ENCODE data around the gene LCA5L.

Gene LCA5L

GRCh38 chr21:39481886-39482285 lies 36.3 kb upstream of the LCA5L start:
- no peaks in the 10 kb centered on the region for H3K4me1 ChIP-seq
- no peaks in the 10 kb centered on the region for H3K36me3 ChIP-seq (ENCODE audit: control insufficient read depth, insufficient read depth, low read length)
- H3K4me3 ChIP-seq (ENCODE audit: low read depth, low read length), result no peak overlapping the region
- H2AFZ ChIP-seq, result no peak overlapping the region
- no peaks in the 10 kb centered on the region for H3K9me3 ChIP-seq (ENCODE audit: control insufficient read depth, low read length)
- H3K27ac ChIP-seq, result no peak overlapping the region
- no peaks in the 10 kb centered on the region for H3K79me2 ChIP-seq
- no peak for TF ChIP-seq CTCF (IDR thresholded peaks at IDR 0.05)
- H3K27me3 ChIP-seq (ENCODE audit: control insufficient read depth, insufficient read depth, low read length), result no peaks in the 10 kb centered on the region
- H3K4me2 ChIP-seq (ENCODE audit: low read length), result no peak overlapping the region
- H3K9ac ChIP-seq, result no peak overlapping the region

DNA sequence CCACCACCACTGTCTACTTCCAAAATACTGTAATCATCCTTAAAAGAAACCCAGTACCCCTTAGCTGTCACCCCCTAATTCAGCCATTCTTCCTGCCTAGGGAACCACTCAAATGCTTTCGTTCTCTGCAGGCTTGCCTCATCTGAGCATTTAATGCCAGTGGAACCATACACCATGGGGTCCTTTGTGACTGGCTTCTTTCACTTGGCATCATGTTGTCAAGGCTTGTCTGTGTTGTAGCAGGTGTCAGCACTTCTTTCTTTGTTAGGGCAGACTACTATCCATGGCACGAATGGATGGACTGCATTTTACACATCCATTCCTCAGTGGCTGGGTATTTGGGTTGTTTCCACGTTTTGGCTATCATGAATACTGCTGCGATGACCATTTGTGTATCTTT lies 34.7 kb upstream of the LCA5L start:
- Histone ChIP-seq H3K36me3 (ENCODE audit: control insufficient read depth, insufficient read depth, low read length) (no peaks in the 10 kb centered on the region), H3K79me2 (no peaks in the 10 kb centered on the region), H3K27ac (no peak overlapping the region), H3K27me3 (ENCODE audit: control insufficient read depth, insufficient read depth, low read length) (no peaks in the 10 kb centered on the region), H3K9me3 (ENCODE audit: control insufficient read depth, low read length) (no peaks in the 10 kb centered on the region), H3K9ac (no peak overlapping the region), H2AFZ (no peak overlapping the region), H3K4me3 (ENCODE audit: low read depth, low read length) (no peak overlapping the region), H3K4me2 (ENCODE audit: low read length) (no peak overlapping the region), H3K4me1 (no peaks in the 10 kb centered on the region)
- TF ChIP-seq CTCF (IDR thresholded peaks at IDR 0.05), result no peak

GRCh38 chr21:39479814-39480182 lies 34.2 kb upstream of the LCA5L start:
- no peak for TF ChIP-seq CTCF (IDR thresholded peaks at IDR 0.05)
- Histone ChIP-seq H3K36me3 (ENCODE audit: control insufficient read depth, insufficient read depth, low read length) (no peaks in the 10 kb centered on the region), H3K27me3 (ENCODE audit: control insufficient read depth, insufficient read depth, low read length) (no peaks in the 10 kb centered on the region), H3K9ac (no peak overlapping the region), H3K79me2 (no peaks in the 10 kb centered on the region), H3K4me2 (ENCODE audit: low read length) (no peak overlapping the region), H3K4me3 (ENCODE audit: low read depth, low read length) (no peak overlapping the region), H3K4me1 (no peaks in the 10 kb centered on the region), H2AFZ (no peak overlapping the region), H3K27ac (no peak overlapping the region), H3K9me3 (ENCODE audit: control insufficient read depth, low read length) (no peaks in the 10 kb centered on the region)

GRCh38 chr21:39479164-39479813 lies 33.7 kb upstream of the LCA5L start:
- Histone ChIP-seq H3K36me3 (ENCODE audit: control insufficient read depth, insufficient read depth, low read length) (no peaks in the 10 kb centered on the region), H3K4me3 (ENCODE audit: low read depth, low read length) (no peak overlapping the region), H3K4me2 (ENCODE audit: low read length) (no peak overlapping the region), H3K4me1 (no peaks in the 10 kb centered on the region), H3K9me3 (ENCODE audit: control insufficient read depth, low read length) (no peaks in the 10 kb centered on the region), H3K9ac (no peak overlapping the region), H3K27me3 (ENCODE audit: control insufficient read depth, insufficient read depth, low read length) (no peaks in the 10 kb centered on the region), H2AFZ (no peak overlapping the region), H3K27ac (no peak overlapping the region), H3K79me2 (no peaks in the 10 kb centered on the region)
- TF ChIP-seq CTCF (IDR thresholded peaks at IDR 0.05), result no peak

DNA sequence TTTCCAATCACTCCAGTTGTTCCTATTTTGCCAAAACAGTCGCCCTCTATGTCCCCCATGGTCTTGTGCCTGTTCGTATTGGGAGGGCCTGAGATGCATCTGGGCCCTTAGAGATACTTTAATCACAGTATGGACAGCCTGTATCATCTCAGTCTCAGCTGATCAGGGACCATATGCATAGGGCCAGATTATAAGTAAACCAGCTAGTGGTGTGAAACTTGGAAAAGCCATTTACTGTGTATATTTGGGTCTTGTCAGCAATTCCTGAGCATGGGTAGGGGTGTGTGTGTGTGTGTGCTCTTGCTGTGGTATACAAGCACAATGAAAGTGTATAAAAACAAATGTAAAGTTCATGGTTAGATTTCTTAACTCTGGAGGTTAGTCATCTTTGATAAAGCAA lies 29.0 kb upstream of the LCA5L start:
- Histone ChIP-seq H3K27ac (no peak overlapping the region), H2AFZ (no peak overlapping the region), H3K4me2 (ENCODE audit: low read length) (no peak overlapping the region), H3K36me3 (ENCODE audit: control insufficient read depth, insufficient read depth, low read length) (no peaks in the 10 kb centered on the region), H3K9ac (no peak overlapping the region), H3K4me3 (ENCODE audit: low read depth, low read length) (no peak overlapping the region), H3K9me3 (ENCODE audit: control insufficient read depth, low read length) (no peaks in the 10 kb centered on the region), H3K4me1 (no peaks in the 10 kb centered on the region), H3K27me3 (ENCODE audit: control insufficient read depth, insufficient read depth, low read length) (no peaks in the 10 kb centered on the region), H3K79me2 (no peaks in the 10 kb centered on the region)
- no peak for TF ChIP-seq CTCF (IDR thresholded peaks at IDR 0.05)
